NCI-H1436 treated with DMSO at 0.1 percent for 48 hours (cell line): ENCODE results near the gene CEND1.

Experiments
- DNase-seq: peaks from one replicate; lab custom pipeline; 2025; lab: John Stamatoyannopoulos, UW

CEND1 gene

GRCh38 chr11:789943-790342 lies at the start of gene CEND1:
CEND1 (minus strand) TSS chr11:790090; CDS start chr11:788576, 1,514 bp downstream.
- DNase-seq, result no peak

GRCh38 chr11:839280-839623 lies 49.4 kb upstream of the CEND1 start:
- DNase-seq, result no peak

GRCh38 chr11:838441-839279 lies 48.8 kb upstream of the CEND1 start:
- DNase-seq, result no peak

- DNase-seq, result no peak
These were observed 48.1 kb upstream of the CEND1 start for GRCh38 chr11:837990-838307.

DNA sequence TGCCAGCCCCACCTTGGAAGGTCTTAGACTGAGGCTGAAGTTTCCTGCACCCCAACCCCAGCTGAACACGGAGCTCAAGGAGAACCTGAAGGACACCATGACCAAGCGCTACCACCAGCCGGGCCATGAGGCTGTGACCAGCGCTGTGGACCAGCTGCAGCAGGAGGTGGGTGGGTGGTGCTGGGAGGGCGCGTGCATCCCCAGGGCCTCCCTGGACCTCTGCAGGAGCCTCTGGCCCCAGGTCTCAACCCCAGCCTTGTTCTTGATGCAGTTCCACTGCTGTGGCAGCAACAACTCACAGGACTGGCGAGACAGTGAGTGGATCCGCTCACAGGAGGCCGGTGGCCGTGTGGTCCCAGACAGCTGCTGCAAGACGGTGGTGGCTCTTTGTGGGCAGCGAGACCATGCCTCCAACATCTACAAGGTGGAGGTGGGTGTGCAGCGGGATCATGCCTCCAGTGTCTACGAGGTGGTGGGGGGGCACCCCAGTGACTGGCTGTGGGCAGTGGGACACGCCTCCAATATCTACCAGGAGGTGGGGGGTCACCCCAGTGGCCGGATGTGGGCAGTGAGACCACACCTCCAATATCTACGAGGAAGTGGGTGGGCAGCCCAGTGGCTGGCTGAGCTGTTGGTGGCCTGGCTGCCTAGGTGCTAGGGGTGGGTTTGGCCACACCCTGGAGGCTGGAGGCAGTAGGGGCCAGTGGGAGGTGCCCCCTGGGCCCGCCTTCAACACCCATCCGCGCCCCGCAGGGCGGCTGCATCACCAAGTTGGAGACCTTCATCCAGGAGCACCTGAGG lies 47.5 kb upstream of the CEND1 start:
- DNase-seq, result no peak

GRCh38 chr11:836700-837099 lies 46.8 kb upstream of the CEND1 start:
- no peak for DNase-seq

DNA sequence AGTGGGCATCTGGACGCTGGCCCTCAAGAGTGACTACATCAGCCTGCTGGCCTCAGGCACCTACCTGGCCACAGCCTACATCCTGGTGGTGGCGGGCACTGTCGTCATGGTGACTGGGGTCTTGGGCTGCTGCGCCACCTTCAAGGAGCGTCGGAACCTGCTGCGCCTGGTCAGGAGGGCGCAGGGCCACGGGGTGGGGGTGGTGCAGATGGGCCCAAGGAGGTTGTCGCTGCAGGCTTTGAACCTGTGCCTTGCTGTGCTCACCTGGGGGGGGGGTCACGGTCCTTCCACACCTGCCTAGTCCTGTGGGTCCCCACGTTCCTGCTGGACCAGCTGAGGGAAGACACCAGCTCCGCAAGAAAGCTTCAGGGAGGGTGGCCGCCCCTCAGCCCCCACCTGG lies 46.4 kb upstream of the CEND1 start:
- no peak for DNase-seq

- no peak for DNase-seq
These were observed 44.8 kb upstream of the CEND1 start for GRCh38 chr11:834371-835316.

- no peak for DNase-seq
These were observed 44.0 kb upstream of the CEND1 start for GRCh38 chr11:833849-834311.

DNA sequence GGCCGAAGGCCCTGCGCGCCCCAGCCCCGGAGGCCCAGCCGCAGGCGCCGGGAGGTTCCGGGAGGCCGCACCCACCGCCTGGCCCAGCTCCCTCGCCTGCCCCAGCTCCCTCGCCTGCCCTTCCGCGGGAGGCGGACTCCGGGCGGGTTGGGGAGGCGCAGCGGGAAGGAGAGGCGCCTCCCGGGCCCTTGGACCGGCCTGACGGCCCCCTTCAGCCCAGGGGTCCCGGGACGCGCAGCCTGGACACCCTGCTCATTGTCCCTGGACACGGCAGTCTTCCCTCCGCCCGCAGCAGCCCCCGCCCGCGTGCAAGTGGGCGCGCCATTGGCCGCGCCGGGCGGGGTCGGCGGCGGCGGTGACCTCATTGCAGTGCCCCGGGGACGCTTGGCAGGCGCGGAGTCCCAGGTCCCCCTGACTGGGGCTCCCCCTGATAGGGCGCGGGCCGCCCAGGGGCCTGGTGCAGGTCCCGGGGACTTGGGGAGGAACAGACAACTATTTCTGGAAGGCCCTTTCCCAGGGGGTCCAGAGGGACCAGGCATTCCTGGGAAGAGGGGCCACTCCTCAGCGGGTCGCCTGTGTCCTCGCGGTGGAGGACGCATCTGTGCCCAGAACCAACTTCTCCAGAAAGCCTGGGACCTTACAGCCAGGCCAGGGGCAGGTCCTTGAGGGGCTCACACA lies 43.4 kb upstream of the CEND1 start:
- no peak for DNase-seq

DNA sequence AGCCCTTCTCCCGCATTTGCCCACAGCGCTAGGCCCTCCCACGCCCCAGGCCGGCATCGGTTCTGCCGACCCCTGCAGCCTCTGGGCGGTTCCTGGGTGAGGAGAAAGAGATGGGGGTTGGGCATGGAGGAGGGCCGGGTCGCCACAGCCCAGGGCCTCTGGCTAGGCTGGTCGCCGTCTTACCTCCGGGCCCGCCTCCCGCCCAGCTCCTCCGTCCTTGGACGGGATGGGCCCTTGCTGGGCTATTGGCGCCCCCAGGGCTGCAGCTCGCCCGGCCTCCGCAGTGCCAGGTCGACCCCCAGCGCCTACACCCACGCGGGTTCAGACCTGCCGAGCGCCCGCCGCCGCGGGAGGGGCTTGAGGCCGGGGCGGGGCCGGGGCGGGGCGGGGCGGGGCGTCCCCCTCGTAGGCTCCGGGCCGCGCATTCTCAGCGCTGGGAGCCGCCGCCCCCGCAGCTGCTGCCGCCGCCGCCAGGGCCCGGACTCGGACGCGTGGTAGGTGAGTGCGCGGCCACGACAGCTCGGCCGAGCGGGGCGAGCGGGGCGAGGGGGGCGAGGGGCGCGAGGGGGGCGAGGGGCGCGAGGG lies 42.7 kb upstream of the CEND1 start, which contains the start of gene CD151:
Gene CD151 (plus strand): TSS at position 424 of the 585 bp plus-strand sequence. CDS start 3,118 bp downstream, outside the sequence.
- DNase-seq, result no peak

DNA sequence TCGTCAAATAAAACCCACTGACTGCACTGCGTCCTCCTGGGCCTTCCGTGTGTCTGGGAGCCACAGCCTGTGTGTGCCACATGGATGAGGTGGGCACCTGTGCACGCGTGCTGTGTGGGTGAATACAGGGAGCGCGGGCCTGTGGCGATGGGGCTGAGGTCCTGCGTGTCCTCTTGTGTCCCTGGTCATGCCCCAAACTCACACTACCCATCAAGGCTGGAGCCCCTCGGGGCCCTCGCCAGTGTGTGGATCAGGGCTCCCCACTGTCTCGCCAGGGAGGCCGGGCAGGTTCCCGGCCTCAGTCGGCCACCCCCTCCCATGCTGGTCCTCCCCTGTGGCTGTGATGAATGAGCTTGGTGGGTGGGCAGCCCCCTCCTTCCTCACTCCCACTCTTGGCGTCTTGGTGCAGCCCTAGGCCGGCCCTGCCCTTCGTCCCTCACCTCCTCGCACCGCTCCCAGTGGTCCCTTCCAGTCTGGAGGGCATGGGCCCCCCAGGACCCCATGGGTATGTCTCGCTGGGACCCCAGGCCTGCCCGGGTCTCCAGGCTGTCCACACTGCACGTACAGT lies 42.2 kb upstream of the CEND1 start:
- DNase-seq, result no peak

- no peak for DNase-seq
These were observed 41.4 kb upstream of the CEND1 start for GRCh38 chr11:831118-831864.

DNA sequence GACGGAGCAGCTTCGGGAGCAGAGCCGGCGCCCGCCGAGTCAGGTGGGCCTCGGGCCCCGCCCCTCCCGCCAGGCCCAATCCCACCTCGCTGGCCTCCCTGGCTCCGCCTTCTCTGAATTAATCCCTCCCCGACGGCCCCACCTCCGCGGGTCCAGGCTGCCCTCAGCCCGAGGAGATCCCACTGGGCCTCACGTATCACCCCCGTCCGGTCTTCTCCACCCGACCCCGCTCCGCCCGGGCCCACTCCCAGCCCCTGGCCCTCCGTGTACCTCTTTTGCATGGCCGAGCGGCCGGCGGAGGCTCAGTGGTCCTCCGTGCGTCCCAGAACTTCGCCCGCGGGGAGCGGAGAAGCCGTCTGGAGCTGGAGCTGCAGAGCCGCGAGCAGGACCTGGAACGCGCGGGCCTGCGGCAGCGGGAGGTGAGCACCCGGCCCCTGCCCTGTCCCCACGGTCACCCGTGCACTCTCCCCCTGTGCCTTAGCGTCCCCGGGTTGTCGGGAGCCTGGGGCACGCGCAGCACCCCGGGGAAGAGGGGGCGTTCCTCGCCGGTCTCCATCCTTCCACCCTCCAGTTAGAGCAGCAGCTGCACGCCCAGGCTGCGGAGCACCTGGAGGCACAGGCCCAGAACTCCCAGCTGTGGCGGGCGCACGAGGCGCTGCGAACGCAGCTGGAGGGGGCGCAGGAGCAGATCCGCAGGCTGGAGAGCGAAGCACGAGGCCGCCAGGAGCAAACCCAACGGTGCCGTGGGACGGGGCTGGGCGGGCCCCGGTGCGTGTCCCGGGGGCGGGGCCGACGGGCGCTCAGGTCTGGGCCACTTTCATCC lies 40.6 kb upstream of the CEND1 start:
- DNase-seq, result no peak

GRCh38 chr11:829847-830294 lies 40.0 kb upstream of the CEND1 start:
- no peak for DNase-seq

DNA sequence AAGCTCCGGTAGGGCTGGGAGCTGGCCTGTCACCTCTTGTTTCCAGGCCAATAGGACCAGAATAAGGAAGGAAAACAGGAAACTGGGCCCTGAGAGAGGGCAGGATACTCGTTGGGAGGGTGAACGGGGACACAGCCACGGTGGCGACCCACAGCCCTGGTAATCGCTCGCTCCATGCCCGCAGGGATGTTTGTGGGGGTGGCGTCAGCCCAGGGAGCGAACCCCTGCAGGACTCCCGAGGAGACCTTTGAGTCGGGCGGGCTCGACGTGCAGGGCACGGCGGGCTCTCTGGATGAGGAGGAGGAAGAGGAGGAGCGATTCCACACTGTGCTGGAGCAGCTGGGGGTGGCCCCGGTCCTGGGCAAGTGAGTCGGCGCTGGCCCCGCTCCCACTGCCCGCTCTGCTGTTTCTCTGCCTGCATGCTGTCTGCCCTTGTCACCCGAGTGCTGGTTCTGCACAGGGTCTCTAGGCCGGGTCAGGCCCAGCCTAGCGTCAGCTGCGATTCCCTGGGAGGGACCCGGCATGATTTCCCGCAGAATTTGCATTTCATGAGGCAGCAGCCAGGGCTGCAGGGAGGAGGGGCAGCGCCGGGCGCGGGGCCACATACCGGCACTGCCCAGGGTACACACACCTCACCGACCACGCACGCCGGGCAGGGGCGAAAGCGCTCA lies 39.4 kb upstream of the CEND1 start:
- no peak for DNase-seq

DNA sequence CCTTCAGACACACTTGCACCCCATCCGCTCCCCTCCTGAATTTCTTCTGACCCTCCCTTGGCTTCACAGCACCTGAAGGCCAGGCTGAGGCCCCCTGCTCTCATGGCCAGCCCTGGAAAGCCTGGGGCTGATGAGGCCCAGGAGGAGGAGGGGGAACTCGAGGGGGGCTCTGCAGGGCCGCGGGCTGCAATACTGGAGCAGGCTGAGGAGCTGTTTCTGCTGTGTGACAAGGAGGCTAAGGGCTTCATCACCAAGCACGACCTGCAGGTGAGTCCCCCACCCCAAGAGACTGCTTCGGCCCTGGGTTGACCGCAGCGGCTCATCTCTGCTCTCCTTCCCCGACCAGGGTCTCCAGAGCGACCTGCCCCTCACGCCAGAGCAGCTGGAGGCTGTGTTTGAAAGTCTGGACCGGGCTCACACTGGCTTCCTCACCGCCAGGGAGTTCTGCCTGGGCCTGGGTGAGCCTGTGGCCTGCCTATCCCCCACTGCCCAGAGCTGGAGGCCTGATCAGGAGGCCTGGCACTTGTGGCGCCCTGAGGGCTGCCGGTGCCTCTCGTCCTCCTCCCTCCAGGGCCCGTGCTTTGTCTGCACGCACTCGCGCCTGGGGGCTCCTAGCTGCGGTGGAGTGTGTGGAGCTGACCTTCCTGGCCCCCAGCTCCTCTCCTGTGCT lies 38.8 kb upstream of the CEND1 start:
- no peak for DNase-seq

GRCh38 chr11:827897-828192 lies 38.0 kb upstream of the CEND1 start, which contains the start of gene CRACR2B:
CRACR2B (plus strand) TSS chr11:827919; CDS start chr11:828608, 689 bp downstream.
- no peak for DNase-seq
